ENCODE data around the gene AADAT.
"Not testable (repeated sequence)": the region's sequence is repeated elsewhere in the genome, so short reads cannot be mapped to it uniquely, and the experiment has no call there.

The AADAT gene

GRCh38 chr4:170089274-170089667, 485 bp downstream of the AADAT start:
- DNase-seq, result no peak

DNA sequence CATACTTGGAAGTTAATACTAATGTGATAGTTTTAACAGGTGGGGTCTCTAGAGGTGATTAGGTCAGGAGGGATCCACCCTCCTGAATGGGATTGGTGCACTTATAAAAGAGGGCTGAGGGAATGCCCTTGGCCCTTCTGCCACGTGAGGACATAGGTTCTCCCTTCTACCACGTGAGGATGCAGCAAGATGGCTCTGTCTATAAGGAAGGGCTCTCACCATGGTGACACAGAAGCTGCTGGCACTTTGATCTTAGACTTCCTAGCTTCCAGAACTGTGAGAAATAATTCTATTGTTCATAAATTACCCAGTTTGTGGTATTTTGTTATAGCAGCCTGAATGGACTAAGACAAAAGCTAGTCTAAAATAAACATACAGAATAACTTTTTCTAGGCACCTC, 1.0 kb downstream of the AADAT start:
- no peak for DNase-seq

DNA sequence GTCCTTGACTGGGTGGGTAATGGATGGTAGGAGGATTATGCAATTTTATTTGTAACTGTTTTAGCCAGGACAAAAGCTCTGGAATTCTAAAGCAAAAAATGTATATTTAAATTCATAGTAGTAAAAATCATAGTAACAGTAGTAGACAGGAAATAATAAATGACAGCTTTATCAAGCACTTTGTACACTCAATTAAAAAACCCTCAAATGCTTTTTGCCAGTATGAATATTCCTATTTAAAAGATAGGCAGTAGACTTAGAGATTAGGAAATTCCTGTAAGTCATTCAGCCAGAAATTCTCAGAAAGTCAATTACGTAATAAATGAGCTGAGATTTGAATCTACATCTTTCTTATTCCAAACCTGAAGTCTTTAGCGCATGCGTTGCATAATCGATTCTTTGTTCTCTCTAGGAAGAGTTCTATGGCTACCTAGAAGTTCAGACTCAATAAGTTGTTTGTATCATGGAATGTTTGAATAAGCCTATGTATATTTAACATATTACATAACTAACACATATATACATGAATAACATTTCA, 2.5 kb downstream of the AADAT start:
- no peak for DNase-seq

DNA sequence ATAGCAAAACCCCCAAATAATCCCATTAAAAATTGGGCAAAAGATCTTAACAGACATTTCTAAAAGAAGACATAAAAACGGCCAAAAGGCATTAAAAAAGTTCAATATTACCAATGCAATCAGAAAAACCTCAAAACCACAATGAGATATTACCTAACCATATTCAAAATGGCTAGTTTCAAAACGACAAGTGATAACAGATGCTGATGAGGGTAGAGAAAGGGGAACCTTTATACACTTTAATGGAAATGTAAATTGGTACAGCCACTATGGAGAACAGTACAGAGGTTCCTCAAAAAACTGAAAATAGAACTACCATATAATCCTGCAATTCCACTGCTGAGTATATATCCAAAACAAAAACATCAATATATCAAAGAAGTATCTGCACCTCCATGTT, 6.2 kb downstream of the AADAT start:
- DNase-seq, result no peak

GRCh38 chr4:170080496-170080895, 9.3 kb downstream of the AADAT start:
- DNase-seq, result no peak

DNA sequence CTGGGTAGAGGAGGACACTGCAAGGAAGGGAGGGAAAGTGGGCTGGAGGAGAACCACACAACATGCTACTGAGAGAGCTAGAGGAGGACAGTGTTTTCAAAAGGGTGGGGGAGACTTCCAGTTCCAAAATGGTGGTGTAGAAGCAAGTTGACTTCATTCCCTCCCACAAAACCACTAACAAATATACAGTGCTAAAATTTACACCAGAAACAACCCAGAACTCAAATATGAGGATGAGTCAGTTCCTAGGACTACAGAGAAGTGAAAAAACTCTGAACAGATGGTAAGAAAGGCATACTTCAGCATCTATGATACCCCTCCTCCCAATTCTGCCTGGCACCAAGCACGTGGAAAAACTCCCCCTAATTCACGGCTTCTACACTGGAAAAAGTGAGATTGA, 9.8 kb downstream of the AADAT start:
- no peak for DNase-seq

DNA sequence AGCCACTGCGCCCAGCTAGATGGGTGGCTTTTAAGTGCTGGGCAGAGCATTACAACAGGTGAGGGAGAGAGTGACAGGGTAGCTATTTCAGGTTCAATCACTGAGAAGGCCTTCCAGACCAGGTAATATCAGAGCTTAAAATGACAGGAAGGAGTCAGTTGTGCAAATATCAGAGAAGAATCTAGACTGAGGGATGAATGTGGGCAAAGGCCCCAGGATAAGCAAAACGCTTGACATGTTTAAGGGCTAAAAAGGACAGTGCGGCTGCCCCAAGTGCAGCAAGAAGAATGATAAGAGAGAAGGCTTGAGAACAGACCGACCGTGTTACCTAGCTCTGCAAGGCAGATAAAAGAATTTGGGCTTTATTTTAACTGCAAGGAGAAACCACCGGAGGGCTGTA, 18.6 kb downstream of the AADAT start:
- no peak for DNase-seq

DNA sequence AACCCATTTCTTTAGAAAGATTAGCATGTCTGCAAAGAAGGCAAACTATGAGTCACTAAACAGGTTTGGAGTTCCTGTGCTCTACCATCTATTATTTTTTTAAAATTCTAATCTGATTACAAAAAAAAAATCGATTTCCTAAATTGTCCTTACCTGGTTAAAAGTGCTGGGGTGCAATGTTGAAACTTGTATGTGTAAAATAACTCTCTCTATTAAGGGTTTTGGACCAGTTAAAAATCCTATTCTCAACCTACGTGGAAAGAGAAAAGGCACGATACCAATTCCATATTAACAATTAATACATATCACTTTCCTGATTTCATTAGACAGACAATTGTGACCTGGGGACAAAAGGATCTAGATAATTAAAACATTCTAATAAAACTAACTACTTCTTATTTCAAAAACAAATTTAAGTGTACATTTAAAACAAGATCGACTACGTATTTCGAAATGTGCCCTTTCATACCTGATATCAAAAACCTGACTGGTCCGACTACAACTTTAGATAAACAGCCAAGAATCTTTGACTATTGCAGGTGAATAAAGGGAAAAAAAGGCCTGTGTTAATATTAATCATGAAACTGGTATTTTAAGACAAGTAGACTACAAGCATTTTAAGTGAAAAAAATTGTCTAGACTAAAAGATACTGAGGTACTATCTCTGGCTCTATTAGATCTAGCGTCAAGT, 21.2 kb downstream of the AADAT start:
- DNase-seq, result no peak

- no peak for DNase-seq
Measured at GRCh38 chr4:170059421-170059820, 30.3 kb downstream of the AADAT start.

DNA sequence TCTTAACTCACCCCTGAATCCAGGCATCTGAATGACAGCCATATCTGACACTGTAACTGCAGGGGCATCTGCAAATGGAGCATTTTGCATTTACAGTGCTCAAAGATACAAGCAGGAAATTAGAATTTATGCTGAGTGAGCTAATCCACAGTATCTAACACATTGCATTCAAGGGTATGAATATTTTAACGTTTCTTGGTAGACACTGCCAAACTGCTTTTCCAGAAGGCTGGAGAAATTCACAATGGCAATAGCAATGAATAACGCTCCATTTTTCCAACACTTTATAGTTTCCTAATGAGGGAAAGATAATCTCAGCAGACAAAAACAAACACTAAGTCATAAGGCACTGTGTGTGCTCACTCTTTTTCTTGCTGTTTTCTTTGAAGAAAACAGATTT, 30.9 kb downstream of the AADAT start:
- no peak for DNase-seq

- DNase-seq, result no peak
Measured at GRCh38 chr4:170057866-170058265, 31.9 kb downstream of the AADAT start.

GRCh38 chr4:170052919-170053318, 36.8 kb downstream of the AADAT start:
- no peak for DNase-seq

GRCh38 chr4:170051402-170051801, 38.4 kb downstream of the AADAT start:
- no peak for DNase-seq

DNA sequence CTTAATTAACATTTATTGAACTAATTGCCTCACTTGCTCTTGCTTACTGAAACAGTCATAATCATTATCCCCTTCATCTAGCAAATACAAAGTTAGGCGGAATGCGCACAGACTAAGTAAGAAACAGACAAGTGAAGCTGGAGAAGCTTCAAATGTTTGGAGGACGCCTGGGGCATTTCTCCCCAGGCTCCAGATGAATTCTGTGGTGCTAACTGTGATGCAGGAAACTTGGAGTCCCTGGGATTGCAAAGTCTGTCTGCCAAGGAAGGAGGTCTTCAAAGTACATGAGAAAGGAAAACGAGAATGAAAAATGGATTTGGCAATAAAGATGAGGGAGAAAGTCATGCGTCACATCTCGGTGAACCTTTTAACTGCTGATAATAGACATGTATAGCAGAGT, 40.0 kb downstream of the AADAT start:
- DNase-seq, result no peak

DNA sequence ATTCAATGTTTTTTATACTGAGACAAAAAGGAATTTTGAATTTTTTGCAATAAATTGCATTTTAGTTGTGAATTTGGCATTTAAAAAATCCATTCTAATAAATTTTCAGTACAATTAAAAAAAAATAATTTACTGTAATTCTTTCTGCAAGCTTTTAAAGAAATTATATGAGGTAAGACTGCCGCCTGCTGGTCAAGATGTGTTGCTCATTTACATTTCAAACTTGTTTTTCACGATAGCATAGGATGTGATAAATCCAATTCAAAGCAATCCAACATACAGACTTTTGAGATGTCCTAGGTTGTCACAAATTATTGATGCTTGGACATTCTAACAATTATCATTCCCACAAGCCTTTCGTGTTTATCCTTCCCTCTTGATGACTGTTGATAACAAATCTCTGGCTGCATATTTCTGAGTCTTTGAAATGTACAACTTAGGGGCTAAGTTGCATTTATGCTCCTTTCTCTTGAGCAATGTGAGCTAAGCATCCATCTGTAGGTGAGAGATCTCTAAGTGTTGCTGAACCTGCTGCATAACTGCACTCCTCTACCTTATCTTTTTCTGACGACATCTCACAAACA, 41.9 kb downstream of the AADAT start:
- peak; percentile 44 for DNase-seq

- not testable (repeated sequence) for DNase-seq
Measured at GRCh38 chr4:170046156-170046555, 43.6 kb downstream of the AADAT start.

DNA sequence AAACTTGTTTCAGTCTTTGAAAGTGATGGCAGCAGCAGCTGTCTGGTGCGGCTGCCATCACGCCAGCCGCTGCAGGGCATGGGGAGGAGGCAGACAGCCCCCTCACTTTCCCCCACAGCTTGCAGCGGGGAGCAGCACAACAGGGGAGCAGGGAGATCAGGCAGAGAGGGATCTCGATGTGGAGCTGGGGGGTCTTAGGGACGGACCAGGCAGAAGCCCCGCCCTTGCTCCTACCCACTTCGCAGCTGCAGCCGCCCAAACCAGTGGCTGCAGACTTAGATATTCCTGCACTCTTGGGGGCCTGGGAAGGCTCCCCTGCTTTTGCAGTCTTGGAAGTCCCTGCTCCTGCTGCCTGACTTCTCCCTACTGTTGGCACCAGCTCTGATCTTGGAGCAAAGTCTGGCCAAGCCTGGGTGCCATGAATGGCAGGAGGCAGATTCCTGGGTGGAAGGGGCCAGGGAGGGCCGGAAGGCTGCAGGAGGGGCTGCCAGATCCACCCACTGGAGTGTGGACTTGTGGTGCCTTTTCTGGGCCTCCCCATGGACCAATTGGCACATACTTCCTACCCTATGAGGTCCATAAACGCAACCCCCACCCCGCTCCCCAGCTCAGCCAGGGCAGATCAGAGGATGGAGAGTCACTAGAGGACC, 49.6 kb downstream of the AADAT start:
- no peak for DNase-seq

GRCh38 chr4:170038769-170039168, 51.0 kb downstream of the AADAT start:
- no peak for DNase-seq

DNA sequence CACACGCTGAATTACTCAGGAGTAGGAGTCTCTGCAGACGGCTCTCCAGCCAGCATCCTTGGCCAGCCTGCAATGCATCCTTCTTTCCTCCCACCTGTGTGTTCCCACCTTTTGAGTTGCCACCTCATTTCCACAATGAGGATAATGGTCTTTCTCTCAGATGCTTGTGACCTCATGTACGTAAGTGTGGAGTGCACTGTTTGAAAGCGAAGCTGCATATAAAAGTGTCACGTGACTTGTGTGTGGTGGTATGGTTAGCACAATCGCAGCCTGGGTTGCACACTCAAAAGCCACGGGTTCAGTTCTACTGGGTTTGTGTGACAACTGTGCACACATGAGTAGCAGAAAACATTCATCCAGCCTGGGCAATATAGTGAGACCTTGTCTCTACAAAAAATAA, 51.5 kb downstream of the AADAT start:
- no peak for DNase-seq

DNA sequence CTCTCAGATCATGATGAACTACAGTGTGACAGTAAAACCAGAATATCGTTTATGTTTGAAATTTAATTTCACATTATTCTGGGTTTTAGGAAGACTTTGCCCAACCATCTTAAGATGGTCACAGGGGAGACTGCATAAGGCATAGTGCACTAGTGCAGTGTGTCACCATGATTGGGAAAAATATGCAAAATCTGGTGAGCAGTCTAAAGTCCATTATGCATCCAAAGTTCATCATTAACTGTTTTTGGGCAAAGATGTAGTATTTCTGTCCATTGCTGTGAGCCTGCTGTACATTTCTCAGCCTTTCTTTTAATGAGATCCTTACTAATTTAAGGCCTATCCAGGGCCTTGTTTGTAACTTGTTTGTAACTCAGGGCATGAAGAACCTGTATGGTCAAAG, 52.3 kb downstream of the AADAT start:
- no peak for DNase-seq

- DNase-seq, result no peak
Measured at GRCh38 chr4:170035845-170036244, 53.9 kb downstream of the AADAT start.

DNA sequence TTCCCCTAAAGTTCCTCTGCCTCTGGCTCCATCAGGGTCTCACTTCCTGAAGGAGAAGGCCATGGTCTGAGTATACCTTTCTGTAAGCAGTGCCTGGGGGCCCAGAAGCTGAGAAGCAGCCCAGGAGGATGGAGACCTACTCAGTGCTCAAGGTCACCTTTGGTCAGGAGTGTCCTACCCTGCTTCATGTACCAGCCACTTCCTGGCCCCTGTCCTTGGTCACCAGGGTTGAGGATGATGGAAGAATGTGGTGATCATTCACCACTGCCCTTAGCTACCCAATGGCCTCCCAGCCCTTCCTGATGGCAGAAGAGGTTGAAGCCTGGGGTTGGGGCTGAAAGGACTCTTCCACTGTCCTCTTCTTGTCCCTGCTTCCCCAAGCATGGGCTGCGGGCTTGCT, 54.5 kb downstream of the AADAT start:
- no peak for DNase-seq

DNA sequence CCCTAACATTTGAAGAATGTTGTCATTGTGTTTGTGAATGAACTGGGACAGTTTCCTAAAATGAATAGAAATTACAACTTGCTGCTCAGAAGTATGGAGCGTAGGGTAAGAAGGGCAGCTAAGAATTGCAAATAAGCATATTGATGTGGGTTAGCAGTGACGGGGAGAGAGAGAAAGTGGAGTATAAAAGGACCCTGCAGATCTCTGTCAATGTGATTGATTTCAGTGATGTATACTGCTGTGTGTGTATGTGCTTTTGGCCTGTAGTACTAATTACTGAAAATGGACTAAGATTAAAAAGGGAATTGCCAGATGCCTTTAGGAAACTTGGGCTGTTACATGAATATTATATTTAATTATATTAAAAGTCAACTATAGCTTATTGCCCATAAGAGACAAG, 55.8 kb downstream of the AADAT start:
- no peak for DNase-seq

DNA sequence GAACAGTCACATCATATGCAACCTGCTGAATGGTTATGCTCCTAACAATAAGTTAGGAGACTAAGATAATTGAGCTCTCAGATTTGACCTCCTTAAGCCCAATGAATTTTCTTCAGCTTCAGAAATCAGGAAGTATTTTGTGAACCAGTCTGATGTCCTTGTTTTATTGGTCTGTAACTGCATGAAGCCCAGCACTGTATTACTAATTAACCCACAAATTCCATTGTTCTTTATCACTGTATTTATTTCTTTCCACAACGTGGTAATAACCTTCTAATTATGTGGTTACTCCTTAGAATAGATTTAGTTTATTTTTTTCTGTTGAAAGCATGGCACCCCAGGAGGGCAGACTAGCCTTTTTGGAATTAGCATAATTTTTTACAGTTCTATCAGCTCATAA, 59.6 kb downstream of the AADAT start:
- no peak for DNase-seq

Measured in RPMI8226 (cell line).